PC-9 (cell line): ENCODE measurements around the gene KCNH2. TPM values are rescaled to one million over a fixed set of nuclear protein-coding genes. Genes with fewer than 3 reads are reported as not detected.

Experiments
- BruUV-seq: library from RNA; stranded (reverse); fragments of 400-500 nt; replicated peaks from 2 replicates; lab custom pipeline; 2021; lab: Mats Ljungman, UMichigan
- CTCF ChIA-PET: fragments of 300-600 bp; sonication (Branson Sonifier 250); formaldehyde crosslinking; loops from one replicate; lab custom pipeline; 2022; ENCODE audit warnings: antibody characterized with exemption; lab: Charles Lee
- POLR2A ChIA-PET: fragments of 300-600 bp; sonication (Branson Sonifier 250); formaldehyde crosslinking; loops from one replicate; lab custom pipeline; 2022; ENCODE audit warnings: antibody characterized with exemption; ENCODE audit not compliant: unreplicated experiment; lab: Charles Lee
- DNase-seq, 2 experiments: peaks; one replicate each; pipeline versions ENCODE4 v3.0.0 to v3.0.0-alpha.2; 2015 to 2022; ENCODE audit warnings: mixed read lengths in 1 of 2
- H2AFZ ChIP-seq: fragments of 200-600 bp; sonication (generic); 2 replicates; pipeline ENCODE4 v1.8.1; 2017; ENCODE audit warnings: antibody characterized with exemption
- H3F3A ChIP-seq: fragments of 200-600 bp; sonication (generic); 2 replicates; pipeline ENCODE4 v1.8.1; 2017; ENCODE audit warnings: antibody characterized with exemption, mild to moderate bottlenecking, low read depth; ENCODE audit not compliant: insufficient read depth
- H3K27ac ChIP-seq: fragments of 200-600 bp; sonication (generic); 2 replicates; pipeline ENCODE4 v1.6.1; 2016; ENCODE audit warnings: mixed run types
- H3K27me3 ChIP-seq: fragments of 200-600 bp; sonication (generic); 2 replicates; pipeline ENCODE4 v1.6.1; 2016; ENCODE audit warnings: low read depth, mixed run types; ENCODE audit not compliant: insufficient read depth
- H3K36me3 ChIP-seq: fragments of 200-600 bp; sonication (generic); 2 replicates; pipeline ENCODE4 v1.6.1; 2016; ENCODE audit warnings: low read depth, mixed run types
- H3K4me1 ChIP-seq: fragments of 200-600 bp; sonication (generic); replicated peaks from 2 replicates; pipeline ENCODE4 v1.6.1; 2016; ENCODE audit warnings: mixed run types; ENCODE audit not compliant: insufficient read depth
- H3K4me2 ChIP-seq: fragments of 200-600 bp; sonication (generic); 2 replicates; pipeline ENCODE4 v1.6.1; 2017; ENCODE audit warnings: mixed run types
- H3K4me3 ChIP-seq: fragments of 200-600 bp; sonication (generic); 2 replicates; pipeline ENCODE4 v1.6.1; 2016; ENCODE audit warnings: mixed run types
- H3K79me2 ChIP-seq: fragments of 200-600 bp; sonication (generic); 2 replicates; pipeline ENCODE4 v1.6.1; 2017; ENCODE audit warnings: low read depth, mixed run types
- H3K9me2 ChIP-seq: fragments of 200-600 bp; sonication (generic); 2 replicates; pipeline ENCODE4 v1.8.1; 2017; ENCODE audit warnings: mild to moderate bottlenecking; ENCODE audit not compliant: insufficient read depth
- H3K9me3 ChIP-seq: fragments of 200-600 bp; sonication (generic); 2 replicates; pipeline ENCODE4 v1.8.1; 2016; ENCODE audit warnings: low read depth; ENCODE audit not compliant: insufficient read depth
- H4K20me1 ChIP-seq: fragments of 200-600 bp; sonication (generic); 2 replicates; pipeline ENCODE4 v1.8.1; 2017; ENCODE audit not compliant: insufficient read depth
- CTCF ChIP-seq: fragments of 200-600 bp; sonication (generic); conservative IDR thresholded peaks from 2 replicates; pipeline ENCODE4 v1.6.1; 2017; ENCODE audit warnings: mixed run types, antibody characterized with exemption, mild to moderate bottlenecking, moderate library complexity
- EZH2 ChIP-seq: fragments of 200-600 bp; sonication (generic); IDR thresholded peaks from 2 replicates; pipeline ENCODE4 v1.8.0; 2017; ENCODE audit warnings: antibody characterized with exemption, low read depth
- intact Hi-C: fragments of 100-400 bp; cut with micrococcal nuclease; formaldehyde crosslinking; loops from one replicate; pipeline ENCODE4 v1.10.0; 2022; ENCODE audit not compliant: unreplicated experiment
- total RNA-seq: library from RNA; stranded (reverse); gene quantifications from 2 replicates; pipeline ENCODE4 v1.2.3, GENCODE V29; 2021

Gene KCNH2
- total RNA-seq, 1 experiment from 2014 or later, result 1.5 TPM

- intact Hi-C loops, result no loop called here
- no peaks in the 10 kb centered on the region for H3K79me2 ChIP-seq
- no peaks in the 10 kb centered on the region for H3K36me3 ChIP-seq
- ChIA-PET POLR2A (no interaction called here), CTCF (no interaction called here)
- no peak overlapping the region for H3K4me3 ChIP-seq
- H3K4me2 ChIP-seq, result no peak overlapping the region
- H3K4me1 ChIP-seq, result no peaks in the 10 kb centered on the region
- no peak for TF ChIP-seq EZH2
- no peak for TF ChIP-seq CTCF
- no peaks in the 10 kb centered on the region for H3K9me3 ChIP-seq
- DNase-seq, result no peak
- H3K9me2 ChIP-seq, result no peaks in the 10 kb centered on the region
- H3K27me3 ChIP-seq, result peaks cover 35% of the 10 kb centered on the region
- no peak overlapping the region for H2AFZ ChIP-seq
- H3F3A ChIP-seq, result no peaks in the 10 kb centered on the region
- BruUV-seq, result no TSS peak
- H3K27ac ChIP-seq, result no peak overlapping the region
- H4K20me1 ChIP-seq, result no peaks in the 10 kb centered on the region
These were observed 19.5 kb downstream of the KCNH2 start for GRCh38 chr7:150958597-150958996.

DNA sequence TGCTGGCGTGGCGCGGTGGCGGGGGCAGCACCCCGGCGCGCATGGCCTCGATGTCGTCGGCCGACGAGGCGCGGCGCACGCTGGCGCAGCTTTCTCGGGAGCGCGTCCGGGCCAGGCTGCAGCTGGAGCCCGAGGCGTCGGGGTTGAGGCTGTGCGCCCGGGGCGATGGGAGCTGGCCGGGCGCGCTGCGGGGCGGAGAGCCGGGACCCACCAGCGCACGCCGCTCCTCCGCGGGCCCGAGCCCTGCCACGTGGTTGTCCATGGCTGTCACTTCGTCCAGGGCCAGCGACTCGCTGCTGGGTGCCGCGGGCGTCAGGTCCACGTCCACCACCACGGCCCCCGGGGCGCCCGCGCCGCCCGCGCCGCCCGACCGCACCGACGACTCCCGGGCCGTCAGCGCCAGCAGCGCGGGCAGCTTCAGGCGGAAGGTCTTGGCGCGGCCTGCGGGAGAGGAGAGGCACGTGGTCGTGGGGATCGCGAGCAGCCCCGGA lies 20.0 kb downstream of the KCNH2 start:
- Histone ChIP-seq H3K4me2 (no peak overlapping the region), H3K36me3 (no peaks in the 10 kb centered on the region), H3K9me3 (no peaks in the 10 kb centered on the region), H3K4me3 (no peak overlapping the region), H3F3A (no peaks in the 10 kb centered on the region), H3K27me3 (peaks cover 39% of the 10 kb centered on the region), H2AFZ (no peak overlapping the region), H3K79me2 (no peaks in the 10 kb centered on the region), H3K9me2 (no peaks in the 10 kb centered on the region), H3K4me1 (no peaks in the 10 kb centered on the region), H4K20me1 (no peaks in the 10 kb centered on the region), H3K27ac (no peak overlapping the region)
- intact Hi-C loops, result no loop called here
- DNase-seq, result no peak
- ChIA-PET POLR2A (no interaction called here), CTCF (no interaction called here)
- TF ChIP-seq CTCF, result no peak
- TF ChIP-seq EZH2, result no peak
- BruUV-seq, result no TSS peak

- Histone ChIP-seq H3K4me1 (no peaks in the 10 kb centered on the region), H2AFZ (no peak overlapping the region), H4K20me1 (no peaks in the 10 kb centered on the region), H3K27me3 (peaks cover 45% of the 10 kb centered on the region), H3K27ac (no peak overlapping the region), H3F3A (no peaks in the 10 kb centered on the region), H3K4me2 (no peak overlapping the region), H3K9me3 (no peaks in the 10 kb centered on the region), H3K4me3 (no peak overlapping the region), H3K79me2 (no peaks in the 10 kb centered on the region), H3K36me3 (no peaks in the 10 kb centered on the region), H3K9me2 (no peaks in the 10 kb centered on the region)
- no TSS peak for BruUV-seq
- intact Hi-C loops, result no loop called here
- CTCF ChIA-PET, result no interaction called here
- DNase-seq, result no peak
- no peak for TF ChIP-seq EZH2
- TF ChIP-seq CTCF, result no peak
- POLR2A ChIA-PET, result no interaction called here
These were observed 20.7 kb downstream of the KCNH2 start for GRCh38 chr7:150957133-150958020.
